Fibroblast of gingiva (primary cell): ENCODE results near the gene RHEX.

Experiments used
- DNase-seq: peaks from one replicate; pipeline ENCODE4 v3.0.0-alpha.2; 2011; ENCODE audit warnings: low read depth

Gene RHEX

GRCh38 chr1:206094024-206094423 is 41.1 kb downstream of the RHEX start:
- DNase-seq = no peak

- DNase-seq = no peak
Measured at GRCh38 chr1:206097381-206097780, 44.4 kb downstream of the RHEX start.

GRCh38 chr1:206098242-206098919 is 45.4 kb downstream of the RHEX start:
- DNase-seq = no peak

GRCh38 chr1:206100226-206100815 is 47.3 kb downstream of the RHEX start:
- no peak for DNase-seq

- no peak for DNase-seq
Measured at GRCh38 chr1:206101351-206102045, 48.5 kb downstream of the RHEX start.

- DNase-seq = no peak
Measured at GRCh38 chr1:206102292-206102936, 49.4 kb downstream of the RHEX start.

- DNase-seq = no peak
Measured at GRCh38 chr1:206103979-206104378, 51.0 kb downstream of the RHEX start.

- no peak for DNase-seq
Measured at GRCh38 chr1:206105464-206105995, 52.6 kb downstream of the RHEX start.

- DNase-seq = peak; percentile 68
Measured at GRCh38 chr1:206106328-206107167, 53.6 kb downstream of the RHEX start.

- no peak for DNase-seq
Measured at GRCh38 chr1:206107168-206107544, 54.2 kb downstream of the RHEX start.

- DNase-seq = no peak
Measured at GRCh38 chr1:206108635-206109034, 55.7 kb downstream of the RHEX start.

GRCh38 chr1:206109718-206110117 is 56.7 kb downstream of the RHEX start:
- DNase-seq = no peak

GRCh38 chr1:206110161-206110560 is 57.2 kb downstream of the RHEX start:
- DNase-seq = no peak

GRCh38 chr1:206110820-206111219 is 57.8 kb downstream of the RHEX start:
- DNase-seq = no peak

- DNase-seq = no peak
Measured at GRCh38 chr1:206111271-206111927, 58.4 kb downstream of the RHEX start.

GRCh38 chr1:206112600-206113301 is 59.8 kb downstream of the RHEX start:
- no peak for DNase-seq

- DNase-seq = no peak
Measured at GRCh38 chr1:206114692-206115640, 62.0 kb downstream of the RHEX start.

- DNase-seq = no peak
Measured at GRCh38 chr1:206115791-206116190, 62.8 kb downstream of the RHEX start.

- DNase-seq = no peak
Measured at GRCh38 chr1:206116191-206116872, 63.4 kb downstream of the RHEX start.
